Muscle layer of duodenum (tissue), 2 donors: ENCODE measurements around the gene POMGNT1.
"Not testable (repeated sequence)": the region's sequence is repeated elsewhere in the genome, so short reads cannot be mapped to it uniquely, and the experiment has no call there.

Experiments
- H3K27ac ChIP-seq: one replicate; pipeline ENCODE4 v1.7.0; 2013; ENCODE audit warnings: mild to moderate bottlenecking, low read length
- H3K27me3 ChIP-seq: one replicate; pipeline ENCODE4 v1.7.0; 2013; ENCODE audit warnings: low read depth, mild to moderate bottlenecking, control low read depth, low read length
- H3K36me3 ChIP-seq, 2 donors: one replicate each; pipeline ENCODE4 v1.7.0; 2013; ENCODE audit warnings: low read length in 2 of 2, control low read depth in 1 of 2, mild to moderate bottlenecking in 1 of 2; ENCODE audit not compliant: insufficient read depth in 2 of 2, control insufficient read depth in 1 of 2
- H3K4me1 ChIP-seq, 2 donors: one replicate each; pipeline ENCODE4 v1.7.0; 2013; ENCODE audit warnings: low read length in 2 of 2, mild to moderate bottlenecking in 2 of 2, control low read depth in 1 of 2, moderate library complexity in 1 of 2; ENCODE audit not compliant: insufficient read depth in 2 of 2, control insufficient read depth in 1 of 2
- H3K4me3 ChIP-seq, 2 donors: one replicate each; pipeline ENCODE4 v1.7.0; 2013; ENCODE audit warnings: low read length in 2 of 2, low read depth in 1 of 2, mild to moderate bottlenecking in 1 of 2
- H3K9me3 ChIP-seq, 2 donors: one replicate each; pipeline ENCODE4 v1.7.0; 2013; ENCODE audit warnings: low read length in 2 of 2, control low read depth in 1 of 2, mild to moderate bottlenecking in 1 of 2; ENCODE audit not compliant: control insufficient read depth in 1 of 2
- donor health status: healthy.

Gene POMGNT1

GRCh38 chr1:46231231-46231630, 33.0 kb upstream of the POMGNT1 start:
- H3K27ac ChIP-seq, H3K36me3 ChIP-seq, H3K27me3 ChIP-seq, H3K9me3 ChIP-seq, H3K4me1 ChIP-seq, H3K4me3 ChIP-seq: not testable (repeated sequence)

- H3K4me1 ChIP-seq = peaks cover 0 to 9% of the 10 kb centered on the region in 2 donors
- H3K27me3 ChIP-seq = no peaks in the 10 kb centered on the region
- no peaks in the 10 kb centered on the region for H3K36me3 ChIP-seq
- no peak overlapping the region for H3K4me3 ChIP-seq
- no peak overlapping the region for H3K27ac ChIP-seq
- H3K9me3 ChIP-seq = no peaks in the 10 kb centered on the region
These were observed 26.7 kb upstream of the POMGNT1 start for GRCh38 chr1:46224966-46225365.

- Histone ChIP-seq H3K27ac (no peak overlapping the region), H3K4me1 (peaks cover 0 to 9% of the 10 kb centered on the region in 2 donors)
These were observed 25.3 kb upstream of the POMGNT1 start for GRCh38 chr1:46223472-46223943.

GRCh38 chr1:46223055-46223454, 24.8 kb upstream of the POMGNT1 start:
- not testable (repeated sequence) for H3K27me3 ChIP-seq, H3K4me3 ChIP-seq, H3K27ac ChIP-seq, H3K9me3 ChIP-seq, H3K36me3 ChIP-seq, H3K4me1 ChIP-seq

More at GRCh38 chr1:46223472-46223943, 25.3 kb upstream of the POMGNT1 start:
- Histone ChIP-seq H3K27me3 (no peaks in the 10 kb centered on the region), H3K9me3 (no peaks in the 10 kb centered on the region), H3K4me3 (no peak overlapping the region), H3K36me3 (no peaks in the 10 kb centered on the region)

- no peak overlapping the region for H3K27ac ChIP-seq
- no peaks in the 10 kb centered on the region for H3K27me3 ChIP-seq
- no peak overlapping the region for H3K4me3 ChIP-seq
- H3K9me3 ChIP-seq = no peaks in the 10 kb centered on the region
- H3K4me1 ChIP-seq = peaks cover 0 to 9% of the 10 kb centered on the region in 2 donors
- H3K36me3 ChIP-seq = no peaks in the 10 kb centered on the region
These were observed 23.5 kb upstream of the POMGNT1 start for GRCh38 chr1:46221749-46222148.

GRCh38 chr1:46220808-46221207, 22.6 kb upstream of the POMGNT1 start:
- H3K36me3 ChIP-seq = no peaks in the 10 kb centered on the region
- H3K4me3 ChIP-seq = no peak overlapping the region
- no peaks in the 10 kb centered on the region for H3K27me3 ChIP-seq
- no peaks in the 10 kb centered on the region for H3K9me3 ChIP-seq
- H3K4me1 ChIP-seq = peaks cover 0 to 9% of the 10 kb centered on the region in 2 donors
- H3K27ac ChIP-seq = no peak overlapping the region

- H3K27ac ChIP-seq = no peak overlapping the region
- no peaks in the 10 kb centered on the region for H3K36me3 ChIP-seq
- H3K9me3 ChIP-seq = no peaks in the 10 kb centered on the region
- no peaks in the 10 kb centered on the region for H3K27me3 ChIP-seq
- no peak overlapping the region for H3K4me3 ChIP-seq
- peaks cover 0 to 9% of the 10 kb centered on the region in 2 donors for H3K4me1 ChIP-seq
These were observed 21.6 kb upstream of the POMGNT1 start for GRCh38 chr1:46219551-46220520.

GRCh38 chr1:46218443-46218842, 20.2 kb upstream of the POMGNT1 start:
- Histone ChIP-seq H3K4me1 (peaks cover 0 to 3% of the 10 kb centered on the region in 2 donors), H3K27me3 (no peaks in the 10 kb centered on the region), H3K9me3 (no peaks in the 10 kb centered on the region), H3K4me3 (no peak overlapping the region), H3K27ac (no peak overlapping the region), H3K36me3 (no peaks in the 10 kb centered on the region)

GRCh38 chr1:46215504-46215903, 17.3 kb upstream of the POMGNT1 start:
- no peak overlapping the region for H3K27ac ChIP-seq
- no peaks in the 10 kb centered on the region for H3K9me3 ChIP-seq
- H3K4me1 ChIP-seq = no peaks in the 10 kb centered on the region
- H3K27me3 ChIP-seq = no peaks in the 10 kb centered on the region
- no peak overlapping the region for H3K4me3 ChIP-seq
- no peaks in the 10 kb centered on the region for H3K36me3 ChIP-seq

- Histone ChIP-seq H3K9me3 (no peaks in the 10 kb centered on the region), H3K27ac (no peak overlapping the region), H3K4me1 (peaks cover 0 to 3% of the 10 kb centered on the region in 2 donors), H3K27me3 (no peaks in the 10 kb centered on the region), H3K4me3 (no peak overlapping the region), H3K36me3 (peaks cover 0 to 3% of the 10 kb centered on the region in 2 donors)
These were observed 12.8 kb upstream of the POMGNT1 start for GRCh38 chr1:46211051-46211450.

GRCh38 chr1:46210561-46210960, 12.3 kb upstream of the POMGNT1 start:
- H3K4me1 ChIP-seq = peaks cover 0 to 8% of the 10 kb centered on the region in 2 donors
- H3K4me3 ChIP-seq = no peak overlapping the region
- peaks cover 0 to 3% of the 10 kb centered on the region in 2 donors for H3K36me3 ChIP-seq
- no peaks in the 10 kb centered on the region for H3K9me3 ChIP-seq
- no peaks in the 10 kb centered on the region for H3K27me3 ChIP-seq
- H3K27ac ChIP-seq = no peak overlapping the region
